Progenitor cell of endocrine pancreas (in vitro differentiated cells): ENCODE measurements around the gene MTHFS. TPM values are rescaled to one million over a fixed set of nuclear protein-coding genes. Genes with fewer than 3 reads are reported as not detected.

Experiments used
- DNase-seq: peaks from one replicate; pipeline ENCODE4 v3.0.0; 2021; ENCODE audit warnings: low spot score; ENCODE audit not compliant: unreplicated experiment
- H3K27ac Mint-ChIP-seq: 2 replicates; pipeline ENCODE4 v1.8.0; 2021; ENCODE audit warnings: mild to moderate bottlenecking, moderate library complexity, mixed read lengths
- H3K27me3 Mint-ChIP-seq: 2 replicates; pipeline ENCODE4 v1.8.0; 2021; ENCODE audit warnings: mixed read lengths
- H3K36me3 Mint-ChIP-seq: 2 replicates; pipeline ENCODE4 v1.8.0; 2022; ENCODE audit warnings: mixed read lengths; ENCODE audit not compliant: insufficient read depth
- H3K4me1 Mint-ChIP-seq: 2 replicates; pipeline ENCODE4 v1.8.0; 2021; ENCODE audit warnings: low read depth, mixed read lengths
- H3K4me3 Mint-ChIP-seq: 2 replicates; pipeline ENCODE4 v1.8.0; 2021; ENCODE audit warnings: low read depth, mild to moderate bottlenecking, moderate library complexity, mixed read lengths
- H3K9me3 Mint-ChIP-seq: 2 replicates; pipeline ENCODE4 v1.8.0; 2021; ENCODE audit warnings: low read depth, mixed read lengths
- total RNA-seq: library from RNA; stranded (reverse); gene quantifications from 2 replicates; pipeline ENCODE4 v1.2.1, GENCODE V29; 2021
- TF ChIP-seq, protein P1 (sequence below): fragments of 200-600 bp; sonication (generic); IDR thresholded peaks from one replicate; pipeline ENCODE4 v1.5.0; 2021; ENCODE audit warnings: antibody characterized with exemption, mild to moderate bottlenecking; ENCODE audit not compliant: unreplicated experiment

MTHFS gene
- total RNA-seq, 1 donor from 2014 or later = 33.6 TPM

DNA sequence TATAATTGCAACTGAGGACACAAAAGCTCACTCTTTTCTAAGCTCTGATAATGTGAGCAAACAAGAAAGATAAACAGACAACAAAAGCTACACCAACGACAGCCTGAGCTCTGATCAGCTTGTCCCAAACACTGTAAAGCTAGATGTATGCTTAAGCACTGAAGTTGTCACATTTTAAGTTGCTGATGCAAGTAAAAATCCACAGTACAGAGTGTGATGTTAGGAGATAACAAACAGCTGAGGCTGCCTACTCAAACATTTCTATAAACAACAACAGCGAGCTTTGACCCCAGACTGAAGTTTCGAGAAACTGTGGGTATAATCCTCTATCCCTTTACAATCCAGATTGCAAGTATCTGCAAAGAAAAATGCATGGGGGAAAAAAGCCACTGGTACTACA lies 10.7 kb downstream of the MTHFS start:
- TF ChIP-seq, protein P1, sequence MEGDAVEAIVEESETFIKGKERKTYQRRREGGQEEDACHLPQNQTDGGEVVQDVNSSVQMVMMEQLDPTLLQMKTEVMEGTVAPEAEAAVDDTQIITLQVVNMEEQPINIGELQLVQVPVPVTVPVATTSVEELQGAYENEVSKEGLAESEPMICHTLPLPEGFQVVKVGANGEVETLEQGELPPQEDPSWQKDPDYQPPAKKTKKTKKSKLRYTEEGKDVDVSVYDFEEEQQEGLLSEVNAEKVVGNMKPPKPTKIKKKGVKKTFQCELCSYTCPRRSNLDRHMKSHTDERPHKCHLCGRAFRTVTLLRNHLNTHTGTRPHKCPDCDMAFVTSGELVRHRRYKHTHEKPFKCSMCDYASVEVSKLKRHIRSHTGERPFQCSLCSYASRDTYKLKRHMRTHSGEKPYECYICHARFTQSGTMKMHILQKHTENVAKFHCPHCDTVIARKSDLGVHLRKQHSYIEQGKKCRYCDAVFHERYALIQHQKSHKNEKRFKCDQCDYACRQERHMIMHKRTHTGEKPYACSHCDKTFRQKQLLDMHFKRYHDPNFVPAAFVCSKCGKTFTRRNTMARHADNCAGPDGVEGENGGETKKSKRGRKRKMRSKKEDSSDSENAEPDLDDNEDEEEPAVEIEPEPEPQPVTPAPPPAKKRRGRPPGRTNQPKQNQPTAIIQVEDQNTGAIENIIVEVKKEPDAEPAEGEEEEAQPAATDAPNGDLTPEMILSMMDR = no peak
- Mint-ChIP-seq H3K4me3 (peak overlapping the region; percentile 4), H3K4me1 (peaks cover 40% of the 10 kb centered on the region), H3K27me3 (no peaks in the 10 kb centered on the region), H3K36me3 (peaks cover 33% of the 10 kb centered on the region), H3K27ac (peak overlapping the region; percentile 86), H3K9me3 (no peaks in the 10 kb centered on the region)
- no peak for DNase-seq

GRCh38 chr15:79884204-79884596 lies 12.6 kb downstream of the MTHFS start:
- no peak for DNase-seq
- Mint-ChIP-seq H3K27me3 (no peaks in the 10 kb centered on the region), H3K36me3 (peaks cover 43% of the 10 kb centered on the region), H3K27ac (peak overlapping the region; percentile 10), H3K4me3 (no peak overlapping the region), H3K4me1 (peaks cover 38% of the 10 kb centered on the region), H3K9me3 (peaks cover 5% of the 10 kb centered on the region)
- TF ChIP-seq, protein P1 = no peak

DNA sequence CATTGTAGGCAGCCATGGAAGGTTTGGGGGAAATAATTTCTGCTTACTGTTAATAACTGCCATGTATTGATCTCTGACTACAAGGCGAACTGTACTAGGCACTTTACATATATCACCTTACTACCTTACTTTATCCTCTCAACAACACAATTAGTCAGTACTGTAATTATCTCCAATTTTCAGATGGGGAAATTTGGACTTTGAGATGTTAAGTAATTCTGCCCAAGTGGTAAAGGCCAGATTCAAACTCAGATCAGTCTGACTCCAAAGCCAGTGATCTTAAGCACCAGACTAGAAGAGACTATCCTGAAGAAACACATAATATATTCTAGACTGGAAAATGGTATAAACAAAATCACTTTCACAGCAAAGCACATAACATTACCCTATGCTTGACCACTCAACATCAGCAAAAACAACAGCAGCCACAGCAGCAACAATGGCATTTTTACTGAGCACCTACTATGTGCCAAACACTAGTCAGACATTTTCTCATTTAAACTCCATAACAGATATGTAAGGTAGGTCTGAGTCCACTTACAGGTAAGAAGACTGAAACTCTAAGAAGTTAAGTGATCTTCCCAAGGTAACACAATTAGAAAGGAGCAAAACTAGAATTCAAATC lies 13.1 kb downstream of the MTHFS start:
- no peak overlapping the region for H3K4me3 Mint-ChIP-seq
- peaks cover 46% of the 10 kb centered on the region for H3K36me3 Mint-ChIP-seq
- no peaks in the 10 kb centered on the region for H3K27me3 Mint-ChIP-seq
- no peak overlapping the region for H3K27ac Mint-ChIP-seq
- DNase-seq = no peak
- peaks cover 7% of the 10 kb centered on the region for H3K9me3 Mint-ChIP-seq
- H3K4me1 Mint-ChIP-seq = peaks cover 38% of the 10 kb centered on the region
- TF ChIP-seq, protein P1 = no peak

- H3K36me3 Mint-ChIP-seq = peaks cover 60% of the 10 kb centered on the region
- no peak overlapping the region for H3K4me3 Mint-ChIP-seq
- H3K4me1 Mint-ChIP-seq = peaks cover 22% of the 10 kb centered on the region
- H3K27me3 Mint-ChIP-seq = no peaks in the 10 kb centered on the region
- no peak for DNase-seq
- TF ChIP-seq, protein P1 = no peak
- no peak overlapping the region for H3K27ac Mint-ChIP-seq
- peaks cover 21% of the 10 kb centered on the region for H3K9me3 Mint-ChIP-seq
Observed at GRCh38 chr15:79881668-79882067, 15.1 kb downstream of the MTHFS start.

DNA sequence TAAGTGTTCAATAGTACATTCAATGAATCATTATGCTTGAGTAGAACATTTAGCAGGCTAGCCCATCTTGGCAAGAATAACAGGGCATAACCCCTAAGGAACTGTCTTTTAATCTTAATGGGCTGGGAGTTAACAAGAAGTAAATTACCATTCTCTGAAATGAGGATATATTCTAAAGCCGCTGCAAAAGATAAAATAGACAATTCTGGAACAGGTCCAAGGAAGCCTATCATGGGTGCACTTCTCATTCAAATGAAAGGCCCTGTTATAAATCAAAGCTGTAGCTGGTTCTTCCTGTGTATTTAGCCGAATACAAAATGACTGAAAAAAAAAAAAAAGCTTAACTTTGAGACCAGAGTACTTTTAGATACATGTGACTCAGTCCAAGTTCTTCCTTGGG lies 15.6 kb downstream of the MTHFS start:
- H3K9me3 Mint-ChIP-seq = peaks cover 21% of the 10 kb centered on the region
- H3K4me3 Mint-ChIP-seq = no peak overlapping the region
- TF ChIP-seq, protein P1 = no peak
- H3K27ac Mint-ChIP-seq = no peak overlapping the region
- H3K4me1 Mint-ChIP-seq = peaks cover 20% of the 10 kb centered on the region
- no peaks in the 10 kb centered on the region for H3K27me3 Mint-ChIP-seq
- peaks cover 63% of the 10 kb centered on the region for H3K36me3 Mint-ChIP-seq
- no peak for DNase-seq
